ENCODE results near the gene C21orf58.
A peak's percentile ranks its signal among the peaks of the same experiment; 100 is the strongest.

C21orf58 gene

GRCh38 chr21:46356494-46357334, 33.0 kb upstream of the C21orf58 start:
- H3K4me3 Mint-ChIP-seq: no peak overlapping the region

DNA sequence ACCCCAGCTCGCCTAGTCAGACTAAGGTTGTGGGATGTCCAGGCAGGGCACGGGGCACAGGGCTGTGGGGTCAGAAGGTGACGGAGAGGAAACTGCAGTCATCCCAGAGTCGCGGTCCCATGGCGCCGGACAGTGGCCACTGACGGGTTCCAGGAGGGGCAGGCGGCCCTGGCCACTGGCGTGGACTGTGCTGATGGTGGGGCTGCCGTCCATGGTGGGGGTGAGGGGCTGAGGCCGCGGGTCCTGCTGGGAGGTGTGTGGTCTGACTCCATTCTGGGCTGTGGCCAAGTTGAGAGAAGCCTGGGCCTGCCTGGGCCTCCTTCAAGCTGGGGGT, 32.3 kb upstream of the C21orf58 start:
- Mint-ChIP-seq H3K27ac (no peak overlapping the region), H3K36me3 (peaks cover 11% of the 10 kb centered on the region)

More at GRCh38 chr21:46356494-46357334, 33.0 kb upstream of the C21orf58 start:
- no peaks in the 10 kb centered on the region for H3K4me1 Mint-ChIP-seq
- H3K27ac Mint-ChIP-seq: no peak overlapping the region
- no peaks in the 10 kb centered on the region for H3K27me3 Mint-ChIP-seq
- no peaks in the 10 kb centered on the region for H3K9me3 Mint-ChIP-seq
- peaks cover 13% of the 10 kb centered on the region for H3K36me3 Mint-ChIP-seq

GRCh38 chr21:46355161-46356004, 31.7 kb upstream of the C21orf58 start:
- Mint-ChIP-seq H3K27ac (peak overlapping the region; percentile 41), H3K27me3 (no peaks in the 10 kb centered on the region), H3K9me3 (no peaks in the 10 kb centered on the region), H3K36me3 (peaks cover 8% of the 10 kb centered on the region), H3K4me1 (no peaks in the 10 kb centered on the region), H3K4me3 (no peak overlapping the region)

More for the DNA sequence above, 32.3 kb upstream of the C21orf58 start:
- no peaks in the 10 kb centered on the region for H3K4me1 Mint-ChIP-seq
- no peaks in the 10 kb centered on the region for H3K27me3 Mint-ChIP-seq
- no peaks in the 10 kb centered on the region for H3K9me3 Mint-ChIP-seq
- no peak overlapping the region for H3K4me3 Mint-ChIP-seq

DNA sequence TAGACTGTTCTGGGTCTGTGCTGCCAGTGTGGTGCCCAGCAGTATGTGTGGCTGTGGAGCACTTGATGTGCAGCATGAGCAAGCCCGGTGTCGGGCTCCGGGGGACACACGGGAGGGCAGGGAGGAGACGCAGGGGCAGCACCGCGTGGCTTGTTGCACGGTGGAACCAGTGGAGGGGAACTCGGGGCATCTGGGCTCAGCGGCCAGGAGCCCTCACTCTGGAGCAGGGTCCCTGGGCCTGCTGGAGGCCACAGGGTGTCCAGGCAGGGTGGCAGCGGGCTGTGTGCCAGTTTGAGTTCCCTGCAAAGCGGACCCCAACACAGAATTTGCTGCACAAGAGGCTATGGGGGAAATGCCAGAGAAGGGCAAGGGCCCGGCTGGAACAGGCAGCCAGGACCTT, 30.8 kb upstream of the C21orf58 start:
- Mint-ChIP-seq H3K4me1 (no peaks in the 10 kb centered on the region), H3K27me3 (no peaks in the 10 kb centered on the region), H3K4me3 (no peak overlapping the region), H3K36me3 (peaks cover 11% of the 10 kb centered on the region), H3K27ac (no peak overlapping the region), H3K9me3 (no peaks in the 10 kb centered on the region)

DNA sequence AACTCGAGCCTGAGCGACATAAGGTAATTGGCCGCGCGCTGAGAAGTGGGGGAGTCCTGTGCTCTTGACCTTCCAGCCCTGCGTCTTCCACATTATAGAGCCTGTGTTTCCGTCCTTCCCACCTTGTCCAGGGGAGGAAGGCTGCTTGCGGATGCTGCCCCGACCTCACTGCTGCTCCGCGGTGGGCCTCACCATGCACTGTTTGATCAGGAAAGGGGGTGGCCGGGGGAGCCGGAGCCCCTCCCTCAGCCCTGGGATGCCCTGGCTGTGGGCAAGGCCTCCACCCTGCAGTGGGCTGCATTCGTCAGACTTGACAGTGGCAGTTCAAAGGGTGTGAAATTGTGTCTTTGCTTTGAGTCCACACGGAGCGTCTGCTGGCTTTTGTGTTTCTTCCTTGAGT, 30.4 kb upstream of the C21orf58 start:
- H3K4me3 Mint-ChIP-seq: no peak overlapping the region
- H3K36me3 Mint-ChIP-seq: peaks cover 13% of the 10 kb centered on the region
- H3K4me1 Mint-ChIP-seq: no peaks in the 10 kb centered on the region
- no peak overlapping the region for H3K27ac Mint-ChIP-seq
- no peaks in the 10 kb centered on the region for H3K27me3 Mint-ChIP-seq
- no peaks in the 10 kb centered on the region for H3K9me3 Mint-ChIP-seq

DNA sequence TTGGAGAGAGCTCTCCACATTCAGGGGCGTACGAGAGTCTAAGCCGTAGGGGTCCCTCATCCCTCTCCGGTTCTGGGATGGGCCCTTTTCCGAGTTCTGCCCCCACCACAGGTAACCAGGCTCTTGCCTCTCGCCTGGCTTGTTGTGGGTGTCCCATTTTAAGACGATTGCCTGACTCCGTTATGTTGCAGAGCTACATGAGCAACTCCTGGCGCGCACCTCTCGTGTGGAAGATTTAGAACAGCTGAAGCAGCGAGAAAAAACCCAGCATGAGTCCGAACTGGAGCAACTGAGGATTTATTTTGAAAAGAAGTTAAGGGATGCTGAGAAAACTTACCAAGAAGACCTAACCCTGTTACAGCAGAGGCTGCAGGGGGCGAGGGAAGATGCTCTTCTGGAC, 29.2 kb upstream of the C21orf58 start:
- Mint-ChIP-seq H3K27me3 (no peaks in the 10 kb centered on the region), H3K27ac (no peak overlapping the region), H3K36me3 (peaks cover 10% of the 10 kb centered on the region)

DNA sequence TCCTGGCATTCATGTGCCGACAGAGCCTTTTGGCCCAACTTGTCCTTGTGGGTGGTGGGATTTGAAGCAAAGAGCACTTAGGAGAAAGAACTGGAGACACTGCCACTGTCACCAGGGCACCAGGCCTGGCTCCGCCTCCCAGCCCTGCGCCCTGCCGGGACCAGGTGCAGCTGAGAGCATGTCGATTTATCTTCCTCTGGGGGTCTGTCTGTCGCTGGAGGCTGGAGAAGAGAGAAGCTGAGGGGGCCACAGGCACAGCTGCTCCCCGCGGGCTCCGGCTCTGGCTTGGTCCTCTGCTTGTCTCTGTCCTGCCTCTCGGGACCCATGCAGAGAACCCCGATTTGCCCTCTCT, 28.5 kb upstream of the C21orf58 start:
- Mint-ChIP-seq H3K4me1 (no peaks in the 10 kb centered on the region), H3K4me3 (no peak overlapping the region), H3K27ac (no peak overlapping the region), H3K9me3 (no peaks in the 10 kb centered on the region), H3K27me3 (no peaks in the 10 kb centered on the region), H3K36me3 (peaks cover 10% of the 10 kb centered on the region)

More for the DNA sequence above, 29.2 kb upstream of the C21orf58 start:
- no peak overlapping the region for H3K4me3 Mint-ChIP-seq
- H3K4me1 Mint-ChIP-seq: no peaks in the 10 kb centered on the region
- H3K9me3 Mint-ChIP-seq: no peaks in the 10 kb centered on the region

DNA sequence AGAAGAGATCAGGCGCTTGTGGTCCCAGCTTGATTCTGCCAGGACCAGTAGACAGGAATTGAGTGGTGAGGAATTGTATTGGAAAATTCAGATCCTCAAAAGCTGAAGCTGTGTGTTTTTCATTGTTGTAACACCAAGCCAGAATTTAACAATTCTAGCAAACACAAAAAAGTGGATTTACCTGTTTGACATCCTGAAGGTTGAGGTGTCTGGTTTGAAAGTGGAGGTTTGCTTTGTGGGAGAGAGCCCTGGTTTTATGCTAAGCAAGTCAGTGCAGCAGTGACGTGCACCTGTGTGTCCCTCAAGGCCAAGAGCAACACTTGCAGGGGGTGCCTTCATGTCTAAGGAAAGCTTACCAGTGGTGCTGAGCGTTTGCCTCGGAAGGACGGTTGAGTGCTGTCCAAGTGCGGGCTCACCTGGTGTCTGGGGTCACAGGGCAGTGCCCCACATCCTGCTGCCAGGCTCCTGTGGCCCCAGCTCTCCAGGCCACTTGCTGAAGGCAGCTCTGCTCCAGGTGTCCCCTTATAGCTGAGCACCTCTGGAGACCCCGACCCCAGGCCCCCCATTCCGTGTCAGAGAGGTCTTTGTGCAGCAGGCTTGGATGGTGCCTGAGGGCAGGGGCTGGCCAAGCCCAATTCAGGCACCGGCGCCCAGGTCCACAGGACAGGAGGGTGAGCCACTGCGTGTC, 27.9 kb upstream of the C21orf58 start:
- Mint-ChIP-seq H3K4me3 (no peak overlapping the region), H3K27me3 (no peaks in the 10 kb centered on the region), H3K36me3 (peaks cover 10% of the 10 kb centered on the region), H3K27ac (no peak overlapping the region), H3K4me1 (no peaks in the 10 kb centered on the region), H3K9me3 (no peaks in the 10 kb centered on the region)

GRCh38 chr21:46350981-46351380, 27.3 kb upstream of the C21orf58 start:
- Mint-ChIP-seq H3K27ac (no peak overlapping the region), H3K36me3 (peaks cover 10% of the 10 kb centered on the region), H3K4me1 (no peaks in the 10 kb centered on the region), H3K9me3 (no peaks in the 10 kb centered on the region), H3K27me3 (no peaks in the 10 kb centered on the region), H3K4me3 (no peak overlapping the region)

- Mint-ChIP-seq H3K4me1 (no peaks in the 10 kb centered on the region), H3K36me3 (peaks cover 10% of the 10 kb centered on the region), H3K27me3 (no peaks in the 10 kb centered on the region), H3K9me3 (no peaks in the 10 kb centered on the region), H3K27ac (no peak overlapping the region), H3K4me3 (no peak overlapping the region)
Measured at GRCh38 chr21:46350571-46350970, 26.9 kb upstream of the C21orf58 start.

- Mint-ChIP-seq H3K36me3 (peaks cover 7% of the 10 kb centered on the region), H3K4me1 (no peaks in the 10 kb centered on the region), H3K27ac (no peak overlapping the region), H3K4me3 (no peak overlapping the region), H3K27me3 (no peaks in the 10 kb centered on the region), H3K9me3 (no peaks in the 10 kb centered on the region)
Measured at GRCh38 chr21:46349134-46349760, 25.6 kb upstream of the C21orf58 start.

DNA sequence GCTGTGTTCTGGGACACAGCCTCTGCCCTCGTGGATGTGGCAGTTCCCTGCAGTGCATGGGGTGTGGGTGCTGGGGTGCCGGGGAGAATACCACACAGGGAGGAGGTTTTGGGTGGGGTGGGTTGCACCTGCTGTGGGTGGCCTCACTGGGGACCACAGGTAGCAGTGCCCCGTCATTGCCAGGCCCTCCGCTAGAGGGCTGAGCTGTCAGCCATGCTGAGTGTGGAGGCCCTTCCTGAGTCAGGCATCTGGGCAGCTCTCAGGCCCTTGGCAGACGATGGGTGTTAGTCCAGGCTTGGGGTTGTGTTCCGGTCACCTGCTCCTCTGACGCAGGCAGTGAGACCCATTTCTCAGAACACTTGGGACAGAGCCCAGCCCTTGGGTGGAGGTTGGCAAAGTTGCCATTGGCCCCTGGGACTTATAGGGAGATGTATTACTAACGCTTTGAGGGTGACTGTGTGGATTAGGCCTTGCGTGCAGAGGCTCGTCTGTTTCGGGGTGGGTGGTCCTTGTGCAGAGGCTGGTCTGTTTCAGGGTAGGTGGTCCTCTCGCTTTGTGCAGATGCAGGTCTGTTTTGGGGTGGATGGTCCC, 24.2 kb upstream of the C21orf58 start:
- Mint-ChIP-seq H3K36me3 (peaks cover 7% of the 10 kb centered on the region), H3K4me1 (peaks cover 5% of the 10 kb centered on the region), H3K27me3 (no peaks in the 10 kb centered on the region), H3K9me3 (no peaks in the 10 kb centered on the region), H3K4me3 (no peak overlapping the region), H3K27ac (no peak overlapping the region)

DNA sequence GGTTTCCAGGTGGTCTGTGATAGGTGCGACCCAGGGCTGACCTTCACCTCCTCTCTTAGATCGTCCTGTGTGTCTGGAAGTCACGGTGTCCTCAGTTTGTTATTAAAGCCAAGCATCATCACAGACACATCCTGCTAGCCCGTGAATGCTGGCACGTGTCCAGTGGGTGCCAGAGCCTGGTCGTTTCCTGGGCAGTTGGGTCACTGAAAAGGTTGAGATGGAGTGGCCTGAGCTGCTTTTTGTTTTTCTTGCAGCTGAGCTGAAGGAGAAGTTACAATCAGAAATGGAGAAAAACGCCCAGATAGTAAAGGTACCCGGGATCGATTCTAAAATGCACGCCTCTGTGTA, 23.5 kb upstream of the C21orf58 start:
- peaks cover 9% of the 10 kb centered on the region for H3K36me3 Mint-ChIP-seq
- no peak overlapping the region for H3K27ac Mint-ChIP-seq
- H3K27me3 Mint-ChIP-seq: no peaks in the 10 kb centered on the region
- no peak overlapping the region for H3K4me3 Mint-ChIP-seq
- H3K4me1 Mint-ChIP-seq: peaks cover 5% of the 10 kb centered on the region
- H3K9me3 Mint-ChIP-seq: no peaks in the 10 kb centered on the region

- H3K4me1 Mint-ChIP-seq: peaks cover 5% of the 10 kb centered on the region
- H3K27me3 Mint-ChIP-seq: no peaks in the 10 kb centered on the region
- H3K4me3 Mint-ChIP-seq: no peak overlapping the region
- H3K36me3 Mint-ChIP-seq: peaks cover 9% of the 10 kb centered on the region
- H3K9me3 Mint-ChIP-seq: no peaks in the 10 kb centered on the region
- H3K27ac Mint-ChIP-seq: no peak overlapping the region
Measured at GRCh38 chr21:46346296-46347202, 22.9 kb upstream of the C21orf58 start.

Data from activated naive CD4-positive, alpha-beta T cell treated with anti-CD3 and anti-CD28 coated beads, Interleukin-2, amount 50 U/mL, for 24 hours (primary cell).